GM12878 (cell line): ENCODE results near the gene NCBP2. TPM values are rescaled to one million over a fixed set of nuclear protein-coding genes. Genes with fewer than 3 reads are reported as not detected.

Experiments
- ASH2L ChIP-seq: fragments of 300-600, 200-600 bp; sonication (generic); IDR thresholded peaks from 2 replicates; pipeline ENCODE4 v1.6.1; 2017; ENCODE audit warnings: low read depth, mild to moderate bottlenecking, borderline replicate concordance
- BRCA1 ChIP-seq: IDR thresholded peaks from 2 replicates; pipeline ENCODE4 v1.6.1; 2011; ENCODE audit warnings: low read depth, low read length, improper control_type of control experiment
- EGR1 ChIP-seq, 2 experiments: IDR thresholded peaks; 1 replicate in 1 of 2; 2 replicates in 1 of 2; pipeline ENCODE4 v1.6.1; 2011 to 2012; ENCODE audit warnings: low read depth in 2 of 2, low read length in 2 of 2, borderline replicate concordance in 1 of 2, mild to moderate bottlenecking in 1 of 2, moderate library complexity in 1 of 2
- HDGF ChIP-seq: fragments of 450-650 bp; IDR thresholded peaks from 2 replicates; pipeline ENCODE4 v1.6.1; 2016; ENCODE audit warnings: antibody characterized with exemption
- IKZF1 ChIP-seq: fragments of 450-650 bp; conservative IDR thresholded peaks from 2 replicates; pipeline ENCODE4 v1.6.1; 2017; ENCODE audit warnings: antibody characterized with exemption, mild to moderate bottlenecking
- JUND ChIP-seq: IDR thresholded peaks from 2 replicates; pipeline ENCODE4 v1.6.1; 2012; ENCODE audit warnings: low read depth, mild to moderate bottlenecking, low read length, improper control_type of control experiment, moderate library complexity
- NFYB ChIP-seq: IDR thresholded peaks from 2 replicates; pipeline ENCODE4 v1.6.1; 2011; ENCODE audit warnings: low read depth, mild to moderate bottlenecking, low read length, improper control_type of control experiment, moderate library complexity; ENCODE audit not compliant: insufficient read depth
- POU2F2 ChIP-seq: IDR thresholded peaks from 3 replicates; pipeline ENCODE4 v1.6.1; 2011; ENCODE audit warnings: low read depth, mild to moderate bottlenecking, low read length, borderline replicate concordance
- SIN3A ChIP-seq: IDR thresholded peaks from 2 replicates; pipeline ENCODE4 v1.6.1; 2012; ENCODE audit warnings: low read depth, low read length, improper control_type of control experiment
- SMAD1 ChIP-seq: fragments of 450-650 bp; IDR thresholded peaks from 2 replicates; pipeline ENCODE4 v1.6.1; 2018; ENCODE audit warnings: mild to moderate bottlenecking, low read depth; ENCODE audit not compliant: partially characterized antibody
- SMAD5 ChIP-seq: IDR thresholded peaks from 2 replicates; pipeline ENCODE4 v1.6.1; 2016; ENCODE audit warnings: antibody characterized with exemption, low read depth
- SUZ12 ChIP-seq: fragments of 200-600 bp; sonication (generic); IDR thresholded peaks from one replicate; pipeline ENCODE4 v1.6.1; 2018; ENCODE audit warnings: antibody characterized with exemption, mild to moderate bottlenecking; ENCODE audit not compliant: unreplicated experiment
- TARDBP ChIP-seq: IDR thresholded peaks from 2 replicates; pipeline ENCODE4 v1.6.1; 2016; ENCODE audit warnings: borderline replicate concordance
- TCF3 ChIP-seq: IDR thresholded peaks from 2 replicates; pipeline ENCODE4 v1.6.1; 2012; ENCODE audit warnings: low read depth, mild to moderate bottlenecking, low read length, borderline replicate concordance; ENCODE audit not compliant: insufficient read depth
- ZNF207 ChIP-seq: fragments of 450-650 bp; IDR thresholded peaks from 2 replicates; pipeline ENCODE4 v1.6.1; 2014; ENCODE audit warnings: antibody characterized with exemption, mild to moderate bottlenecking, borderline replicate concordance
- ZNF274 ChIP-seq: IDR thresholded peaks from one replicate; pipeline ENCODE4 v1.8.0; 2011; ENCODE audit not compliant: insufficient read length, insufficient read depth
- ZNF622 ChIP-seq: fragments of 450-650 bp; IDR thresholded peaks from 2 replicates; pipeline ENCODE4 v1.6.1; 2017; ENCODE audit warnings: mild to moderate bottlenecking, inconsistent platforms
- polyA plus RNA-seq, 11 experiments: library from polyadenylated mRNA; depleted of rRNA in 4 of 11; unstranded in 6 of 11; stranded (reverse) in 5 of 11; fragments of >200 nt; fragmentation: Nextera tagmentation in 4 of 11; fragmentation: Illumina TruSeq in 1 of 11; extraction: Ambion mirVana in 4 of 11; extraction: Trizol in 1 of 11; gene quantifications; 1 replicate in 1 of 11; 2 replicates in 10 of 11; pipeline versions ENCODE4 v1.2.1 to v1.2.3, GENCODE V29; 2011 to 2016; ENCODE audit warnings: inconsistent platforms in 2 of 11, missing spikeins in 2 of 11, low read depth in 1 of 11
- total RNA-seq, 4 experiments: library from RNA; depleted of rRNA in 3 of 4; stranded (reverse); fragments of >200 nt in 3 of 4; fragmentation: Illumina TruSeq in 1 of 4; extraction: Trizol in 1 of 4; gene quantifications; 2 replicates each; pipeline versions ENCODE4 v1.2.1 to v1.2.3, GENCODE V29; 2013 to 2021
- TF ChIP-seq, protein P1 (sequence below): fragments of 450-650 bp; IDR thresholded peaks from 2 replicates; pipeline ENCODE4 v1.6.1; 2016; ENCODE audit warnings: mild to moderate bottlenecking, moderate library complexity, borderline replicate concordance
- TF ChIP-seq, protein P2 (sequence below): fragments of 450-650 bp; formaldehyde crosslinking; IDR thresholded peaks from 2 replicates; pipeline ENCODE4 v1.5.0; 2022; ENCODE audit warnings: mild to moderate bottlenecking, missing genetic modification characterization
- TF ChIP-seq, protein P3 (sequence below), 3 experiments: IDR thresholded peaks in 2 of 3; conservative IDR thresholded peaks in 1 of 3; 2 replicates each; pipeline ENCODE4 v1.5.1; 2011; ENCODE audit warnings: low read depth in 3 of 3, low read length in 3 of 3, mild to moderate bottlenecking in 3 of 3, control low read depth in 2 of 3, moderate library complexity in 2 of 3, inconsistent platforms in 1 of 3, mixed read lengths in 1 of 3; ENCODE audit not compliant: control insufficient read depth in 2 of 3, insufficient read depth in 1 of 3; ENCODE audit errors: extremely low read depth in 1 of 3

NCBP2 gene
- total and polyA plus RNA-seq, 10 of the 15 experiments (the other 5 are each of a cell fraction or from before 2014, with no cell fraction given): 59.6 to 136 (median 96.4) TPM

DNA sequence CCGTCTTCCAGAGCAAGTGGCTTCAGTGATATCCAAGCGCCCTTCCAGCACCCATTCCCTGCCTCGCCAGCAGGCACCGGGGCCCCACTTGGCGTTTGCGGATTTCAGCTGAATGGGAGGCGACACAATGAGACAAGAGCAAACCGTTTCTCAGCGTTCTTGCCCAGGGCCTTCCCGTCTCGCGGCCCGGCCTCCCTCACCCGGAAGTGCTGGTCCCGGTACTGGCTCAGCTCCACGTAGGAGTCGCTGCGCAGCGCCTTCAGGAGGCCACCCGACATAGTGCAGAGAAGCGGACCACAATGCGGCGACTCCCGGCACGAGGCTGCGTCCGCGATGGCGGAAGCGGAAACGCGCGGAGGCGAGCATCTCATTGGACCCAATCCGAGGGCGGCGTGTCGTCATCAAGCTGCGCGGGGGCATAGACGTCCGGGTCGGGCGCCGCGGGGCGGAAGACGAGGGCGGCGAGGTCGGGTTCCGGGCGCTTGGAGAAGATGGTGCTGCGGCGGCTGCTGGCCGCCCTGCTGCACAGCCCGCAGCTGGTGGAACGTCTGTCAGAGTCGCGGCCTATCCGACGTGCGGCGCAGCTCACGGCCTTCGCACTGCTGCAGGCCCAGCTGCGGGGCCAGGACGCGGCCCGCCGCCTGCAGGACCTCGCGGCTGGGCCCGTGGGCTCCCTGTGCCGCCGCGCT is at the start of gene NCBP2 (continued):
- TF ChIP-seq, protein P1, sequence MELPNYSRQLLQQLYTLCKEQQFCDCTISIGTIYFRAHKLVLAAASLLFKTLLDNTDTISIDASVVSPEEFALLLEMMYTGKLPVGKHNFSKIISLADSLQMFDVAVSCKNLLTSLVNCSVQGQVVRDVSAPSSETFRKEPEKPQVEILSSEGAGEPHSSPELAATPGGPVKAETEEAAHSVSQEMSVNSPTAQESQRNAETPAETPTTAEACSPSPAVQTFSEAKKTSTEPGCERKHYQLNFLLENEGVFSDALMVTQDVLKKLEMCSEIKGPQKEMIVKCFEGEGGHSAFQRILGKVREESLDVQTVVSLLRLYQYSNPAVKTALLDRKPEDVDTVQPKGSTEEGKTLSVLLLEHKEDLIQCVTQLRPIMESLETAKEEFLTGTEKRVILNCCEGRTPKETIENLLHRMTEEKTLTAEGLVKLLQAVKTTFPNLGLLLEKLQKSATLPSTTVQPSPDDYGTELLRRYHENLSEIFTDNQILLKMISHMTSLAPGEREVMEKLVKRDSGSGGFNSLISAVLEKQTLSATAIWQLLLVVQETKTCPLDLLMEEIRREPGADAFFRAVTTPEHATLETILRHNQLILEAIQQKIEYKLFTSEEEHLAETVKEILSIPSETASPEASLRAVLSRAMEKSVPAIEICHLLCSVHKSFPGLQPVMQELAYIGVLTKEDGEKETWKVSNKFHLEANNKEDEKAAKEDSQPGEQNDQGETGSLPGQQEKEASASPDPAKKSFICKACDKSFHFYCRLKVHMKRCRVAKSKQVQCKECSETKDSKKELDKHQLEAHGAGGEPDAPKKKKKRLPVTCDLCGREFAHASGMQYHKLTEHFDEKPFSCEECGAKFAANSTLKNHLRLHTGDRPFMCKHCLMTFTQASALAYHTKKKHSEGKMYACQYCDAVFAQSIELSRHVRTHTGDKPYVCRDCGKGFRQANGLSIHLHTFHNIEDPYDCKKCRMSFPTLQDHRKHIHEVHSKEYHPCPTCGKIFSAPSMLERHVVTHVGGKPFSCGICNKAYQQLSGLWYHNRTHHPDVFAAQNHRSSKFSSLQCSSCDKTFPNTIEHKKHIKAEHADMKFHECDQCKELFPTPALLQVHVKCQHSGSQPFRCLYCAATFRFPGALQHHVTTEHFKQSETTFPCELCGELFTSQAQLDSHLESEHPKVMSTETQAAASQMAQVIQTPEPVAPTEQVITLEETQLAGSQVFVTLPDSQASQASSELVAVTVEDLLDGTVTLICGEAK: peak; percentile 94
- no peak for TF ChIP-seq ZNF274
- TF ChIP-seq SMAD1: peak; percentile 82
- TF ChIP-seq NFYB: peak; percentile 90
- peak; percentile 44; the same call in 1 of the 2 replicates for TF ChIP-seq BRCA1
- peak; percentile 85 for TF ChIP-seq SIN3A
- peak; percentile 67 for TF ChIP-seq POU2F2
- TF ChIP-seq SMAD5: peak; percentile 82
- TF ChIP-seq, protein P2, sequence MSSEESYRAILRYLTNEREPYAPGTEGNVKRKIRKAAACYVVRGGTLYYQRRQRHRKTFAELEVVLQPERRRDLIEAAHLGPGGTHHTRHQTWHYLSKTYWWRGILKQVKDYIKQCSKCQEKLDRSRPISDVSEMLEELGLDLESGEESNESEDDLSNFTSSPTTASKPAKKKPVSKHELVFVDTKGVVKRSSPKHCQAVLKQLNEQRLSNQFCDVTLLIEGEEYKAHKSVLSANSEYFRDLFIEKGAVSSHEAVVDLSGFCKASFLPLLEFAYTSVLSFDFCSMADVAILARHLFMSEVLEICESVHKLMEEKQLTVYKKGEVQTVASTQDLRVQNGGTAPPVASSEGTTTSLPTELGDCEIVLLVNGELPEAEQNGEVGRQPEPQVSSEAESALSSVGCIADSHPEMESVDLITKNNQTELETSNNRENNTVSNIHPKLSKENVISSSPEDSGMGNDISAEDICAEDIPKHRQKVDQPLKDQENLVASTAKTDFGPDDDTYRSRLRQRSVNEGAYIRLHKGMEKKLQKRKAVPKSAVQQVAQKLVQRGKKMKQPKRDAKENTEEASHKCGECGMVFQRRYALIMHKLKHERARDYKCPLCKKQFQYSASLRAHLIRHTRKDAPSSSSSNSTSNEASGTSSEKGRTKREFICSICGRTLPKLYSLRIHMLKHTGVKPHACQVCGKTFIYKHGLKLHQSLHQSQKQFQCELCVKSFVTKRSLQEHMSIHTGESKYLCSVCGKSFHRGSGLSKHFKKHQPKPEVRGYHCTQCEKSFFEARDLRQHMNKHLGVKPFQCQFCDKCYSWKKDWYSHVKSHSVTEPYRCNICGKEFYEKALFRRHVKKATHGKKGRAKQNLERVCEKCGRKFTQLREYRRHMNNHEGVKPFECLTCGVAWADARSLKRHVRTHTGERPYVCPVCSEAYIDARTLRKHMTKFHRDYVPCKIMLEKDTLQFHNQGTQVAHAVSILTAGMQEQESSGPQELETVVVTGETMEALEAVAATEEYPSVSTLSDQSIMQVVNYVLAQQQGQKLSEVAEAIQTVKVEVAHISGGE (CRISPR knock-in tag): peak; percentile 77
- peak; percentile 94 for TF ChIP-seq IKZF1
- TF ChIP-seq SUZ12: no peak
- TF ChIP-seq ZNF207: peak; percentile 23; the same call in 1 of the 2 replicates
- no peak for TF ChIP-seq TCF3
- TF ChIP-seq, protein P3, sequence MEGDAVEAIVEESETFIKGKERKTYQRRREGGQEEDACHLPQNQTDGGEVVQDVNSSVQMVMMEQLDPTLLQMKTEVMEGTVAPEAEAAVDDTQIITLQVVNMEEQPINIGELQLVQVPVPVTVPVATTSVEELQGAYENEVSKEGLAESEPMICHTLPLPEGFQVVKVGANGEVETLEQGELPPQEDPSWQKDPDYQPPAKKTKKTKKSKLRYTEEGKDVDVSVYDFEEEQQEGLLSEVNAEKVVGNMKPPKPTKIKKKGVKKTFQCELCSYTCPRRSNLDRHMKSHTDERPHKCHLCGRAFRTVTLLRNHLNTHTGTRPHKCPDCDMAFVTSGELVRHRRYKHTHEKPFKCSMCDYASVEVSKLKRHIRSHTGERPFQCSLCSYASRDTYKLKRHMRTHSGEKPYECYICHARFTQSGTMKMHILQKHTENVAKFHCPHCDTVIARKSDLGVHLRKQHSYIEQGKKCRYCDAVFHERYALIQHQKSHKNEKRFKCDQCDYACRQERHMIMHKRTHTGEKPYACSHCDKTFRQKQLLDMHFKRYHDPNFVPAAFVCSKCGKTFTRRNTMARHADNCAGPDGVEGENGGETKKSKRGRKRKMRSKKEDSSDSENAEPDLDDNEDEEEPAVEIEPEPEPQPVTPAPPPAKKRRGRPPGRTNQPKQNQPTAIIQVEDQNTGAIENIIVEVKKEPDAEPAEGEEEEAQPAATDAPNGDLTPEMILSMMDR (IDR thresholded peaks at IDR 0.05 in 2 of 3, conservative IDR thresholded peaks at IDR 0.05 in 1 of 3; ENCODE audit: control insufficient read depth in 2 of 3, extremely low read depth in 1 of 3, insufficient read depth in 1 of 3, low read depth in 3 of 3, low read length in 3 of 3): peak; percentile 80 to 86 (median 83)
- TF ChIP-seq ASH2L: no peak; the same call in 1 of the 2 replicates
- no peak; the same call in 1 of the 2 replicates for TF ChIP-seq TARDBP
- TF ChIP-seq ZNF622: no peak
- no peak; the same call in 1 of the 2 replicates for TF ChIP-seq JUND
- peak; percentile 93 for TF ChIP-seq HDGF
- TF ChIP-seq EGR1 (IDR thresholded peaks at IDR 0.05; ENCODE audit: borderline replicate concordance in 1 of 2, low read depth in 2 of 2, low read length in 2 of 2): peak in 1 of 2 experiments; percentile 54; a peak in 1 of 3 replicates
